ENCODE results near the gene SEMA7A. TPM values are rescaled to one million over a fixed set of nuclear protein-coding genes. Genes with fewer than 3 reads are reported as not detected.

SEMA7A gene
- total RNA-seq, 6 experiments from 2014 or later, result 115 to 196 (median 129) TPM

DNA sequence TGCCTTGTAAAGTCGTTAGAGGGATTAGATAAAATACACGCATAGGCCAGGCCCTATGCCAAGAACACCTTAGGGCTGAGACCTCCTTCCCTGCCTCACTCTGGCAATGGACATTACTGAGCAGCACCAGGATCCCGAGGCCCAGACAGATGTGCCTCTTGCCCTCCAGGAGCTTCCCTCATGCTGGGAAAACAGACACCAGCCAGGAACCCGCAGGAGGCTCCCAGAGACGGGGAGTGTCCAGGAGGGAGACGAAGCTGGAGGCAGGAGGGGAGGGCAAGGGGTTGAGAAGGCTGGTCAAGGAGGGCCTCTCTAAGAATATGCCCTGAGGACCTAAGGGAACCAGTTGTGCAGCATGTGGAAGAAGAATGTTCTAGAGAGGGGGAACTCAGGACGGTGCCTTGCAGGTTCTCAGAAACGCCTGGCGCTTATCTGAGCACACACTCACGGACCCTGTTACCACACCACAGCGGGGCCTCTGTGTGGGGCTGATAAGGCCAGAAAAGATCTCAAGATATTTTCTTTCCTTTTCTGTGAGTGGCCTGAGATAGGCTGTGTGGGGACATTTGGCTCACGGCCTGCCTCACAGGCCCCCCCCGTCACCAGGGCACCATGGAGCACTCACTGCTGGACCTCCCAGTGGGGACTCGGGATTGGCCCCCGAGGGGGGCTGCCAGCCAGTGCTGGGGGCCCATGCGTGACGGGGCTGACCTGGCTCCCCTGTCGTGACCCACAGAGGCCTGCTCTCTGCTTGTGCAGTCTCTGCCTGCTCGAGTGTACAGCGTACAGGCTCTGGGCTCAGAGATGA is 44.3 kb downstream of the SEMA7A start:
- no peaks in the 10 kb centered on the region for H3K9me3 Mint-ChIP-seq
- TF ChIP-seq, protein P1, sequence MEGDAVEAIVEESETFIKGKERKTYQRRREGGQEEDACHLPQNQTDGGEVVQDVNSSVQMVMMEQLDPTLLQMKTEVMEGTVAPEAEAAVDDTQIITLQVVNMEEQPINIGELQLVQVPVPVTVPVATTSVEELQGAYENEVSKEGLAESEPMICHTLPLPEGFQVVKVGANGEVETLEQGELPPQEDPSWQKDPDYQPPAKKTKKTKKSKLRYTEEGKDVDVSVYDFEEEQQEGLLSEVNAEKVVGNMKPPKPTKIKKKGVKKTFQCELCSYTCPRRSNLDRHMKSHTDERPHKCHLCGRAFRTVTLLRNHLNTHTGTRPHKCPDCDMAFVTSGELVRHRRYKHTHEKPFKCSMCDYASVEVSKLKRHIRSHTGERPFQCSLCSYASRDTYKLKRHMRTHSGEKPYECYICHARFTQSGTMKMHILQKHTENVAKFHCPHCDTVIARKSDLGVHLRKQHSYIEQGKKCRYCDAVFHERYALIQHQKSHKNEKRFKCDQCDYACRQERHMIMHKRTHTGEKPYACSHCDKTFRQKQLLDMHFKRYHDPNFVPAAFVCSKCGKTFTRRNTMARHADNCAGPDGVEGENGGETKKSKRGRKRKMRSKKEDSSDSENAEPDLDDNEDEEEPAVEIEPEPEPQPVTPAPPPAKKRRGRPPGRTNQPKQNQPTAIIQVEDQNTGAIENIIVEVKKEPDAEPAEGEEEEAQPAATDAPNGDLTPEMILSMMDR (IDR thresholded peaks at IDR 0.05), result no peak
- DNase-seq, result no peak
- peaks cover 1% of the 10 kb centered on the region for H3K27me3 Mint-ChIP-seq (ENCODE audit: insufficient read depth)
- no peak overlapping the region for H3K4me3 Mint-ChIP-seq
- H3K4me1 Mint-ChIP-seq (ENCODE audit: low read depth), result peaks cover 72% of the 10 kb centered on the region
- H3K36me3 Mint-ChIP-seq (ENCODE audit: low read depth), result no peaks in the 10 kb centered on the region
- H3K27ac Mint-ChIP-seq, result no peak overlapping the region

DNA sequence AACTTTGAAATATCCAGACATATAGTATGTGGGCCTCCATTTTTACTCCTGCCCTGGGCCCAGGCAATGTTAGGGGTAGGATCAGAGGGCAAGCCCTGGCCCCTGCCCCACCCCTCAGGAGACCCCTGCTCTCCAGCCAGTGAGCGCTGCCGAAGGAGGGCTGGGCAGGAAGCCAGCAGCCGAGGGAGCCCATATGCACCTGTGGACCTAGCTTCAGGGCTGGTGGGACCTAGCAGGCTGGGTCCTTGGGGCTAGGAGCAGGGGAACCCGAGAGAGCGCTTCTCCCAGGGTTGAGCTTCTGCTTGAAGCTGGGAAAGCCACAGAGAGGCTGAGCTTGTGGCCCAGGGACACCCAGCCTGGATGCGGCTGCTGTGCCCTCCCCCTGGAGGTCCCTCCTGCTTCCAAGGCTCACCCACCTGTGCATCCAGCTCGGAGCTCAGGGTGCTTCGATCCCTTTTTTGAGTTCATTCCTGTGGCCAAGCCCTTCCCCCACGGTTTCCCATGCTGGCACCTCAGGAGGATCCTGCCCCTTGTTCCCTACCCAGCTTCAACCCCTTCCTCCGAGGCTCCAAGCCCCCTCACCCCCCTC is 45.3 kb downstream of the SEMA7A start:
- DNase-seq, result no peak
- no peaks in the 10 kb centered on the region for H3K9me3 Mint-ChIP-seq
- no peaks in the 10 kb centered on the region; the same call in none of the 2 replicates for H3K27me3 Mint-ChIP-seq (ENCODE audit: insufficient read depth)
- H3K4me3 Mint-ChIP-seq, result no peak overlapping the region
- TF ChIP-seq, protein P1 (IDR thresholded peaks at IDR 0.05), result no peak
- no peak overlapping the region for H3K27ac Mint-ChIP-seq
- H3K4me1 Mint-ChIP-seq (ENCODE audit: low read depth), result peaks cover 72% of the 10 kb centered on the region
- H3K36me3 Mint-ChIP-seq (ENCODE audit: low read depth), result no peaks in the 10 kb centered on the region

DNA sequence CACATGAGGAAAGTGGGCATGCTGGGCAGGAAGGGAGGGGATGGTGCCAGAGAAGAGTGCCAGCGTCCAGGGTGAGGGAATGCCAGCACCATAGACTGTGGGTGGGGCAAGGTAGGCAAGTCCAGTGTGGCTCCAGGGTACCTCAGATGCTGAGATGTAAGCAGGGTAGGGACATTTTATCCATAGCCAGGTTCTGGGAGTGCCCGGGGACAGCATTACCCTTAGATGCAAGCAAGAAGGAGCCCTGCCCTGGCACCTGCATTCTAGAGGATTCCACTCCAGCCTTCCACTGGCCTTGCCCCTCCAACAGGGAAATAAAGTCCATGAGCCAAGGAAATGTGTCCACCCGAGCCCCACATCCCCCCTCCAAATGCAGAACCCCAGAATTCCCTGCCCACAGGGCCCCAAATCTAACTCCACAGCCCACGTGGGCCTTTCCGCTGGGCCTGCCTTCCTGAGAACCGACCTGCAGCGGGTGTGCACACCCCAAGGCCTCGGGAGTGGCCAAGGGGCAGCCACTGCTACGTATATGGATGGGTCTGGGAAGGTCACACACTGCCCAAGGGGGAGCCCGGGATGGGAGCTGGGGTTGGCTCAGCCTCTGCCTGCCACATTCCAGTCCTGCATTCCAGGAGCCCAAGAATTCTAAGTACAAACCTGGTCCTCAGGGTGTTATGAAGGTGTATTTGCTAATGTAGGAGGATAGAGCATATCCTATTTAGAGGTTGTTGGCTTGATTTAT is 46.0 kb downstream of the SEMA7A start:
- H3K27ac Mint-ChIP-seq, result no peak overlapping the region
- no peaks in the 10 kb centered on the region for H3K36me3 Mint-ChIP-seq (ENCODE audit: low read depth)
- no peak for DNase-seq

DNA sequence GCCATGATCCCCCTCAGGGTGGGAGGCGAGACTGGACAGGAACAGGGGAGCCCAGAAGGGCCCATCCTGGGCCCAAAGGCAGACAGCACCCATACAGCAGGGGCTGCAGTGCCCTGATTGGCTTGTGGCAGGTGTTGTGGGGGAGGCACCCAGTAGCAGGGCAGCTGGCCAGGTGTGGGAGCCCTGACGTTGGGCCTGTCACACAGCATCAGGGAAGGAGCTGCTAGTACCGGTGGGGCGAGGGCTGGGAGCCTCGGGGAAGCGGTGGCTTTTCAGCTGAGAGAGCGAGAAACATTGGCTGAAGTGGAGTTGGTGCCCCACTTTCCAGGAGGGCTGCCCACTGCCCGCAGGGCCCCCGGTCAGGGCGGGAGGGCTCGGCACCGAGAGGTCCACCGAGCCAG is 46.6 kb downstream of the SEMA7A start:
- no peak for DNase-seq
- Mint-ChIP-seq H3K27ac (0 out of 2 replicates have a peak overlapping the region, but pooled peaks have one; percentile 33), H3K36me3 (ENCODE audit: low read depth) (no peaks in the 10 kb centered on the region), H3K9me3 (no peaks in the 10 kb centered on the region), H3K4me1 (ENCODE audit: low read depth) (peaks cover 71% of the 10 kb centered on the region), H3K4me3 (no peak overlapping the region), H3K27me3 (ENCODE audit: insufficient read depth) (no peaks in the 10 kb centered on the region; the same call in none of the 2 replicates)
- TF ChIP-seq, protein P1 (IDR thresholded peaks at IDR 0.05), result no peak

More for the DNA sequence above, 46.0 kb downstream of the SEMA7A start:
- Mint-ChIP-seq H3K27me3 (ENCODE audit: insufficient read depth) (no peaks in the 10 kb centered on the region; the same call in none of the 2 replicates), H3K4me1 (ENCODE audit: low read depth) (peaks cover 71% of the 10 kb centered on the region), H3K4me3 (no peak overlapping the region), H3K9me3 (no peaks in the 10 kb centered on the region)
- TF ChIP-seq, protein P1 (IDR thresholded peaks at IDR 0.05), result no peak

DNA sequence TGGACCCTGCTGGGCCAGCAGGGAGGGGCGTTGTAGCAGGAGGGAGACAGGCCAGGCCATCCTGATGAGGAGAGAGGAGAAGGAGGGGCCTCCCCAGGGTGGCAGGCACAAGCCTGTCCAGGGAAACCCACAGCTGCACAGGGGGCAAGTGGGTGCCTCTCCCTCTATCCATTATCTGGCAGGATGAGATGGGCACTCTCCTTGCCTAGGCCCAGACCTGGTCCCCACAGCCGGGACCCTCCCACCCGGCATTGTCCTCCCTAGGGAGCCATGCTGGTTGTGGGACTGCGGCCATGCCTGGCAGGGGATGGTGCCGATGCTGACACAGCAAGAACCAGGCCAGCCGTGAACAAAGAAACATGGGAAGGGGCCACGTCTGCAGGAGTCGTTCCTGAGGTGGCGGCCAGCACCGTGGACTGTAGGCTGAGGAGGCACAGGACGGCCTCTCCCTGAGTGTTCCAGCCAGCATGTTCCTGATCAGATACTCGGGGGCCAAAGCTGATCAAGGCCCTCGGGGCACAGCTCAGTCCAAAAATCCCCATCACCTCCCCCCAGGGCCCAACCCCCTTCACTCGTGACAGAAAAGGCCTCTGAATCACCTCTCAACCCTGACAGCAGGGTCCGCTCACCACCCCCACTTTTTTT is 47.1 kb downstream of the SEMA7A start:
- Mint-ChIP-seq H3K27me3 (ENCODE audit: insufficient read depth) (no peaks in the 10 kb centered on the region; the same call in none of the 2 replicates), H3K9me3 (no peaks in the 10 kb centered on the region), H3K27ac (peak overlapping the region; percentile 84; the same call in 1 of the 2 replicates), H3K4me1 (ENCODE audit: low read depth) (peaks cover 71% of the 10 kb centered on the region), H3K4me3 (no peak overlapping the region), H3K36me3 (ENCODE audit: low read depth) (no peaks in the 10 kb centered on the region)
- no peak for DNase-seq
- TF ChIP-seq, protein P1 (IDR thresholded peaks at IDR 0.05), result no peak

All from HFFc6 (cell line).